OCI-M2 (cell line): ENCODE measurements around the gene CDCA7L.
"Not testable (repeated sequence)": the region's sequence is repeated elsewhere in the genome, so short reads cannot be mapped to it uniquely, and the experiment has no call there.

ENCODE experiments used
- DNase-seq: peaks from one replicate; lab custom pipeline; 2025; ENCODE audit not compliant: unreplicated experiment; lab: John Stamatoyannopoulos, UW

Gene CDCA7L

GRCh38 chr7:21911341-21911875 is 34.3 kb downstream of the CDCA7L start:
- DNase-seq: no peak

- no peak for DNase-seq
Observed at GRCh38 chr7:21910253-21910652, 35.4 kb downstream of the CDCA7L start.

GRCh38 chr7:21908746-21909145 is 37.0 kb downstream of the CDCA7L start:
- no peak for DNase-seq

- DNase-seq: no peak
Observed at GRCh38 chr7:21903020-21903786, 42.5 kb downstream of the CDCA7L start.

GRCh38 chr7:21902240-21902639 is 43.5 kb downstream of the CDCA7L start:
- DNase-seq: no peak

- no peak for DNase-seq
Observed at GRCh38 chr7:21898265-21898930, 47.3 kb downstream of the CDCA7L start.

GRCh38 chr7:21893401-21893800 is 52.3 kb downstream of the CDCA7L start:
- DNase-seq: no peak

- no peak for DNase-seq
Observed at GRCh38 chr7:21891291-21891690, 54.4 kb downstream of the CDCA7L start.

- no peak for DNase-seq
Observed at GRCh38 chr7:21887779-21888178, 57.9 kb downstream of the CDCA7L start.

- DNase-seq: no peak
Observed at GRCh38 chr7:21887353-21887752, 58.3 kb downstream of the CDCA7L start.

GRCh38 chr7:21886396-21886795 is 59.3 kb downstream of the CDCA7L start:
- no peak for DNase-seq

GRCh38 chr7:21884496-21884895 is 61.2 kb downstream of the CDCA7L start:
- no peak for DNase-seq

GRCh38 chr7:21883501-21883900 is 62.2 kb downstream of the CDCA7L start:
- DNase-seq: not testable (repeated sequence)

- no peak for DNase-seq
Observed at GRCh38 chr7:21883069-21883468, 62.6 kb downstream of the CDCA7L start.

- no peak for DNase-seq
Observed at GRCh38 chr7:21869785-21870402, 75.8 kb downstream of the CDCA7L start.

- DNase-seq: no peak
Observed at GRCh38 chr7:21868576-21868850, 77.2 kb downstream of the CDCA7L start.

- DNase-seq: no peak
Observed at GRCh38 chr7:21867816-21868575, 77.7 kb downstream of the CDCA7L start.

GRCh38 chr7:21867226-21867625 is 78.5 kb downstream of the CDCA7L start:
- no peak for DNase-seq

GRCh38 chr7:21866731-21867130 is 79.0 kb downstream of the CDCA7L start:
- DNase-seq: no peak

GRCh38 chr7:21865631-21866204 is 80.0 kb downstream of the CDCA7L start:
- DNase-seq: not testable (repeated sequence)

GRCh38 chr7:21851559-21851967 is 94.1 kb downstream of the CDCA7L start:
- no peak for DNase-seq
